ENCODE measurements around the gene CDC26.

The CDC26 gene

GRCh38 chr9:113299800-113300292 lies 24.5 kb upstream of the CDC26 start:
- Histone ChIP-seq H3K27ac (ENCODE audit: low read length) (peak overlapping the region; percentile 93), H2AFZ (ENCODE audit: low read length) (peak overlapping the region; percentile 57), H3F3A (ENCODE audit: insufficient read depth, low read length) (peaks cover 23% of the 10 kb centered on the region), H3K9me2 (replicated peaks; ENCODE audit: insufficient read depth, low read length) (no peaks in the 10 kb centered on the region), H3K4me1 (ENCODE audit: low read length) (peaks cover 29% of the 10 kb centered on the region), H3K79me2 (ENCODE audit: low read length) (no peaks in the 10 kb centered on the region), H3K4me2 (ENCODE audit: low read depth, low read length) (peak overlapping the region; percentile 81), H4K20me1 (ENCODE audit: insufficient read depth, low read length) (no peaks in the 10 kb centered on the region), H3K36me3 (replicated peaks; ENCODE audit: insufficient read depth, low read length) (no peaks in the 10 kb centered on the region), H3K4me3 (ENCODE audit: low read length) (peak overlapping the region; percentile 39), H3K9ac (ENCODE audit: low read length) (peak overlapping the region; percentile 62; the same call in 1 of the 2 replicates), H3K27me3 (replicated peaks; ENCODE audit: insufficient read depth, low read length) (no peaks in the 10 kb centered on the region), H3K9me3 (replicated peaks; ENCODE audit: insufficient read depth, low read length) (no peaks in the 10 kb centered on the region)
- no peak for DNase-seq
- no peak for TF ChIP-seq EZH2phosphoT487 (IDR thresholded peaks at IDR 0.05; ENCODE audit: low read length)
- TF ChIP-seq CTCF (IDR thresholded peaks at IDR 0.05; ENCODE audit: low read length): no peak
- no peak for TF ChIP-seq EZH2 (optimal IDR thresholded peaks at IDR 0.05; ENCODE audit: low read depth, low read length)

DNA sequence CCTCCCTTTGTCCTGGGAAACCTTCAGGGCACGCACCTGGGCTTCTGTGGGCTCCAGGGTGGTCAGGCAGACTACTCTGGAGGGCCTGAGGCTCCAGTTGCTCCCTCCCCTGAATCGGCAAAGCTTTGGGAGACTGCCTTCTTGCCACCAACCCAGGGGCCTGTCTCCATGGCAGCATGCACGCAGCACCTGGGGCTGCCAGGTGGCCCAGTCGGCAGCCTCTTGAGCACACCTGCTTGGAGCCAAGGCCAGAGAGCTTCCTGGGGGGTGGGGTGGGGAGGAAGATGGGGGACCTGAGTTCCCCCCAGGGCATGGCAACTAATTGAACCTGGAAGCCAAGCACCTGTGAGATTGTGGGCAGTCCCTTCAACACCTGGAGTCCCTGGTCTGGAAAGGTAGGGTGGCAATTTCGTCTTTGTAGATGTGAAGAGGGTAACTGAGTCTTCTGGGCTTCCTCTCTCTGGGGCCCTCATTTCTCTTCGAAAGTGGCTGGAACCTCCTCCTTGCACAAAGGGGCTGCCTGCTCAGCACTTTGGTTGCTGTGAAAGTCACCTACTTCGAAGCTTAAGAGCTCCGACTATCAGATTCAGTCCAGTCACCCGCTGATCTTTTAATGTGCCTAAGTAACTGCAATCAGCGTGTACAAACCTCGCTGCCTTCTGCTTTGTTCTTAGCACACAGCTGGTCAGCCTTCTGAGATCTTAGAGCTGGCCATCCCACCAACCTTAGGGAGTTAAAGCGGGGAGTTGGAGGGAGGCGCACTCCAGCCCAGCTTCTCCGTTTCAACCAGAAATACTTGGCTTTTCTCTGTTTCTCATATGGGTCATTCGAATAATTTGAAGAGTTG lies 23.8 kb upstream of the CDC26 start:
- Histone ChIP-seq H3K27me3 (replicated peaks; ENCODE audit: insufficient read depth, low read length) (no peaks in the 10 kb centered on the region), H3K4me3 (ENCODE audit: low read length) (peak overlapping the region; percentile 39), H3K27ac (ENCODE audit: low read length) (peak overlapping the region; percentile 93), H3K36me3 (replicated peaks; ENCODE audit: insufficient read depth, low read length) (no peaks in the 10 kb centered on the region), H3K9me3 (replicated peaks; ENCODE audit: insufficient read depth, low read length) (no peaks in the 10 kb centered on the region), H3K4me1 (ENCODE audit: low read length) (peaks cover 29% of the 10 kb centered on the region), H3K4me2 (ENCODE audit: low read depth, low read length) (peak overlapping the region; percentile 81), H4K20me1 (ENCODE audit: insufficient read depth, low read length) (no peaks in the 10 kb centered on the region), H3K9ac (ENCODE audit: low read length) (peak overlapping the region; percentile 62), H2AFZ (ENCODE audit: low read length) (peak overlapping the region; percentile 57), H3K9me2 (replicated peaks; ENCODE audit: insufficient read depth, low read length) (no peaks in the 10 kb centered on the region), H3F3A (ENCODE audit: insufficient read depth, low read length) (peaks cover 23% of the 10 kb centered on the region), H3K79me2 (ENCODE audit: low read length) (no peaks in the 10 kb centered on the region)
- peak; percentile 91 for DNase-seq
- TF ChIP-seq CTCF (IDR thresholded peaks at IDR 0.05; ENCODE audit: low read length) (no peak), EZH2phosphoT487 (IDR thresholded peaks at IDR 0.05; ENCODE audit: low read length) (no peak), EZH2 (optimal IDR thresholded peaks at IDR 0.05; ENCODE audit: low read depth, low read length) (no peak)

DNA sequence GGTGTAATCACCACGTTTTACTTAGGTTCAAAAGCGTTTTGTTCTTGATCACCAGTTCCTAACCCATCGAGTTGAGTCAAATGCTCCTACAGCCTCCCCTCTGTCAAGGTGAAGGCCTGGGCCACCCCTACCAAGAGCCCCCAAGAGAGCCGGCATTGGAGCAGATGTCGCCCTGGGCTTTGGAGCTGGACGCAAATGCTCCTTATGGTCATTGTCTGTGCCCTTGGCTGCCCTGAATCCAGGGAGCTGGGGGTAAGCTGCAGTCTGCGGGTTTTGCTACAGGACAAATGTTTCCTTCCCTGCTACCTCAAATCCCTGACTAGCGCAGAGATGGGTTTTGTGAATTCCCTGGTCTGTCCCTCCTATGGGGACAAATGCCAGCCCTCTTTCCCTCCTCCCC lies 22.9 kb upstream of the CDC26 start:
- H3K36me3 ChIP-seq (replicated peaks; ENCODE audit: insufficient read depth, low read length): no peaks in the 10 kb centered on the region
- peak overlapping the region; percentile 57; the same call in 1 of the 2 replicates for H2AFZ ChIP-seq (ENCODE audit: low read length)
- H3K27ac ChIP-seq (ENCODE audit: low read length): peak overlapping the region; percentile 93
- H3K9ac ChIP-seq (ENCODE audit: low read length): peak overlapping the region; percentile 62
- no peak overlapping the region for H3K4me3 ChIP-seq (ENCODE audit: low read length)
- H3K79me2 ChIP-seq (ENCODE audit: low read length): no peaks in the 10 kb centered on the region
- H3K9me2 ChIP-seq (replicated peaks; ENCODE audit: insufficient read depth, low read length): no peaks in the 10 kb centered on the region
- no peaks in the 10 kb centered on the region for H3K27me3 ChIP-seq (replicated peaks; ENCODE audit: insufficient read depth, low read length)
- H3K4me2 ChIP-seq (ENCODE audit: low read depth, low read length): peak overlapping the region; percentile 81
- no peaks in the 10 kb centered on the region for H4K20me1 ChIP-seq (ENCODE audit: insufficient read depth, low read length)
- TF ChIP-seq CTCF (IDR thresholded peaks at IDR 0.05; ENCODE audit: low read length) (no peak), EZH2phosphoT487 (IDR thresholded peaks at IDR 0.05; ENCODE audit: low read length) (no peak), EZH2 (optimal IDR thresholded peaks at IDR 0.05; ENCODE audit: low read depth, low read length) (no peak)
- peaks cover 29% of the 10 kb centered on the region for H3K4me1 ChIP-seq (ENCODE audit: low read length)
- DNase-seq: no peak
- peaks cover 23% of the 10 kb centered on the region for H3F3A ChIP-seq (ENCODE audit: insufficient read depth, low read length)
- no peaks in the 10 kb centered on the region for H3K9me3 ChIP-seq (replicated peaks; ENCODE audit: insufficient read depth, low read length)
